Chondrocyte (in vitro differentiated cells): ENCODE measurements around the gene B3GAT1. TPM values are rescaled to one million over a fixed set of nuclear protein-coding genes. Genes with fewer than 3 reads are reported as not detected.

Source experiments
- DNase-seq: peaks from one replicate; pipeline ENCODE4 v3.0.0; 2021; ENCODE audit warnings: mixed read lengths, low spot score
- H3K27ac Mint-ChIP-seq: one replicate; pipeline ENCODE4 v1.8.0; 2021; ENCODE audit warnings: mild to moderate bottlenecking, moderate library complexity, mixed read lengths; ENCODE audit not compliant: unreplicated experiment
- H3K27me3 Mint-ChIP-seq: 2 replicates; pipeline ENCODE4 v1.8.0; 2021; ENCODE audit warnings: low read depth, mixed read lengths
- H3K36me3 Mint-ChIP-seq: 2 replicates; pipeline ENCODE4 v1.8.0; 2021; ENCODE audit warnings: low read depth, mixed read lengths
- H3K4me1 Mint-ChIP-seq: 2 replicates; pipeline ENCODE4 v1.8.0; 2021; ENCODE audit warnings: low read depth, mild to moderate bottlenecking, mixed read lengths
- H3K4me3 Mint-ChIP-seq: one replicate; pipeline ENCODE4 v1.8.0; 2021; ENCODE audit warnings: mild to moderate bottlenecking, moderate library complexity, mixed read lengths; ENCODE audit not compliant: unreplicated experiment
- H3K9me3 Mint-ChIP-seq: 2 replicates; pipeline ENCODE4 v1.8.0; 2021; ENCODE audit warnings: low read depth, mixed read lengths
- CTCF ChIP-seq: fragments of 200-600 bp; sonication (generic); IDR thresholded peaks from 2 replicates; pipeline ENCODE4 v1.5.0; 2021; ENCODE audit warnings: antibody characterized with exemption, mild to moderate bottlenecking, moderate library complexity
- total RNA-seq: library from RNA; stranded (reverse); gene quantifications from 3 replicates; pipeline ENCODE4 v1.2.1, GENCODE V29; 2021

The B3GAT1 gene
- total RNA-seq, 1 donor from 2014 or later: 0.37 TPM

GRCh38 chr11:134362192-134362901 is 49.7 kb downstream of the B3GAT1 start:
- peaks cover 16% of the 10 kb centered on the region for H3K27me3 Mint-ChIP-seq
- no peaks in the 10 kb centered on the region for H3K9me3 Mint-ChIP-seq
- H3K4me3 Mint-ChIP-seq: no peak overlapping the region
- no peaks in the 10 kb centered on the region for H3K4me1 Mint-ChIP-seq
- TF ChIP-seq CTCF: no peak
- H3K27ac Mint-ChIP-seq: no peak overlapping the region
- no peaks in the 10 kb centered on the region for H3K36me3 Mint-ChIP-seq
- DNase-seq: peak; percentile 91

GRCh38 chr11:134361661-134362060 is 50.4 kb downstream of the B3GAT1 start:
- no peak overlapping the region for H3K27ac Mint-ChIP-seq
- H3K4me1 Mint-ChIP-seq: no peaks in the 10 kb centered on the region
- H3K9me3 Mint-ChIP-seq: no peaks in the 10 kb centered on the region
- no peaks in the 10 kb centered on the region for H3K36me3 Mint-ChIP-seq
- no peak overlapping the region for H3K4me3 Mint-ChIP-seq
- no peak for TF ChIP-seq CTCF
- peak; percentile 90 for DNase-seq
- H3K27me3 Mint-ChIP-seq: peaks cover 22% of the 10 kb centered on the region

- Mint-ChIP-seq H3K27ac (no peak overlapping the region), H3K4me1 (no peaks in the 10 kb centered on the region), H3K36me3 (no peaks in the 10 kb centered on the region), H3K9me3 (no peaks in the 10 kb centered on the region), H3K27me3 (peaks cover 31% of the 10 kb centered on the region), H3K4me3 (no peak overlapping the region)
- DNase-seq: peak; percentile 93
- TF ChIP-seq CTCF: peak; percentile 88
Measured at GRCh38 chr11:134360050-134360835, 51.8 kb downstream of the B3GAT1 start.

- peaks cover 37% of the 10 kb centered on the region for H3K27me3 Mint-ChIP-seq
- DNase-seq: no peak
- H3K36me3 Mint-ChIP-seq: no peaks in the 10 kb centered on the region
- no peak for TF ChIP-seq CTCF
- H3K4me1 Mint-ChIP-seq: no peaks in the 10 kb centered on the region
- H3K4me3 Mint-ChIP-seq: no peak overlapping the region
- H3K27ac Mint-ChIP-seq: no peak overlapping the region
- H3K9me3 Mint-ChIP-seq: no peaks in the 10 kb centered on the region
Measured at GRCh38 chr11:134359646-134360045, 52.4 kb downstream of the B3GAT1 start.

- no peak for DNase-seq
- H3K27me3 Mint-ChIP-seq: peaks cover 37% of the 10 kb centered on the region
- no peak overlapping the region for H3K27ac Mint-ChIP-seq
Measured at GRCh38 chr11:134358856-134359490, 53.1 kb downstream of the B3GAT1 start.

More at GRCh38 chr11:134358856-134359490, 53.1 kb downstream of the B3GAT1 start:
- no peak for TF ChIP-seq CTCF
- Mint-ChIP-seq H3K4me1 (no peaks in the 10 kb centered on the region), H3K9me3 (no peaks in the 10 kb centered on the region), H3K4me3 (no peak overlapping the region), H3K36me3 (no peaks in the 10 kb centered on the region)
